Gastrocnemius medialis (tissue), 4 donors: ENCODE results near the gene CCDC51. TPM values are rescaled to one million over a fixed set of nuclear protein-coding genes. Genes with fewer than 3 reads are reported as not detected.

Experiments used
- ATAC-seq, 2 donors: fragments of 150-250 bp; one replicate each; pipeline ENCODE4 v1.9.1; 2016
- DNase-seq, 2 donors: peaks; one replicate each; pipeline ENCODE4 v3.0.0-alpha.2; 2019
- H3K27ac ChIP-seq, 4 donors: fragments of 200-600 bp; sonication (generic); 1 replicate in 1 of 4; 2 replicates in 3 of 4; pipeline ENCODE4 v1.5.1; 2016 to 2018; ENCODE audit warnings: mild to moderate bottlenecking in 2 of 4, moderate library complexity in 1 of 4
- H3K27me3 ChIP-seq, 3 donors: fragments of 200-600 bp; sonication (generic) in 2 of 3; 1 replicate in 1 of 3; 2 replicates in 2 of 3; pipeline versions ENCODE4 v1.5.1 to v1.6.0; 2016 to 2019; ENCODE audit warnings: mild to moderate bottlenecking in 1 of 3, moderate library complexity in 1 of 3
- H3K36me3 ChIP-seq, 2 donors: fragments of 200-600 bp; sonication (generic) in 1 of 2; one replicate each; pipeline ENCODE4 v1.5.1; 2017 to 2018
- H3K4me1 ChIP-seq, 2 donors: fragments of 200-600 bp; sonication (generic) in 1 of 2; one replicate each; pipeline ENCODE4 v1.5.1; 2016 to 2017; ENCODE audit warnings: mild to moderate bottlenecking in 2 of 2
- H3K4me3 ChIP-seq, 4 donors: fragments of 200-600 bp; sonication (generic) in 3 of 4; 1 replicate in 1 of 4; 2 replicates in 3 of 4; pipeline ENCODE4 v1.5.1; 2016 to 2019; ENCODE audit warnings: mild to moderate bottlenecking in 2 of 4
- H3K9me3 ChIP-seq, 3 donors: fragments of 200-600 bp; sonication (generic) in 2 of 3; 1 replicate in 1 of 3; 2 replicates in 2 of 3; pipeline ENCODE4 v1.5.1; 2016 to 2019
- CTCF ChIP-seq, 5 experiments: fragments of 450-650 bp in 3 of 5; fragments of 200-600 bp in 2 of 5; sonication (generic) in 2 of 5; IDR thresholded peaks in 4 of 5; conservative IDR thresholded peaks in 1 of 5; 1 replicate in 4 of 5; 2 replicates in 1 of 5; pipeline ENCODE4 v1.5.1; 2016 to 2019; ENCODE audit warnings: antibody characterized with exemption in 5 of 5, mild to moderate bottlenecking in 3 of 5, moderate library complexity in 3 of 5
- POLR2A ChIP-seq, 2 donors: fragments of 450-650 bp; IDR thresholded peaks; one replicate each; pipeline ENCODE4 v1.6.1; 2017; ENCODE audit warnings: antibody characterized with exemption in 2 of 2, mild to moderate bottlenecking in 2 of 2, moderate library complexity in 2 of 2
- in situ Hi-C, 4 donors: fragments of 200-750 bp; cut with MboI; loops; one replicate each; pipeline versions ENCODE4 v1.15.0 to v1.8.0; 2017; ENCODE audit warnings: low sequenced_read_pairs in 4 of 4
- intact Hi-C: fragments of 100-400 bp; cut with DNase I; formaldehyde crosslinking; loops from one replicate; pipeline ENCODE4 v1.15.1; 2023; ENCODE audit warnings: low total_unique reads
- total RNA-seq, 4 donors: library from RNA; depleted of rRNA; stranded (reverse); fragments of >200 nt; gene quantifications; one replicate each; pipeline versions ENCODE4 v1.1.0 to v1.2.3, GENCODE V29; 2016

CCDC51 gene
- total RNA-seq, 4 donors from 2014 or later: 4.9 to 12.2 (median 9.9) TPM

DNA sequence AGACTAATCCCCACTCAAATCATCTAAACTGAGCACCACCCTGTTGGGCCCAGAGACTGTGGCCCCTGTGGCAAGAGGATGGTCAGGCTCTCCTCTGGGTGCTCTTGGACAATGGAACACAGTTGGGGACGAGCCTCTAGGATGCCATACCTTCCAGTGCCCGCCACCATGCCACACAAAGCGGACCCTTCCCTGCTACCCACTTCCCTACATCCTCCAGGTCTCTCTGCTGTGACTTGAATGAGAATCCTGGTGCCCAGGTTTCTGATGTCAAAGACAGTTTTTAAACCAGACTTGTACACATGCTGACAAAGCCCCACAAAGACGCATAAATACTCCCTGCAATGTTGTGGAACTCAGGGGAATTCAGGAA lies 4.7 kb downstream of the CCDC51 start:
- Histone ChIP-seq H3K27me3 (no peaks in the 10 kb centered on the region), H3K9me3 (no peaks in the 10 kb centered on the region), H3K4me3 (no peak overlapping the region), H3K27ac (no peak overlapping the region), H3K36me3 (no peaks in the 10 kb centered on the region), H3K4me1 (peaks cover 7 to 8% of the 10 kb centered on the region in 2 donors)
- no peak for DNase-seq
- intact Hi-C loops (loop anchor here (5.0 kb wide), 1 partner anchor 203 kb away; no protein-coding TSS in a partner anchor), in situ Hi-C loops (loop anchor here (5.0 to 10.0 kb wide), 4 partner anchors 33 to 163 kb away; no protein-coding TSS in a partner anchor)
- no peak for ATAC-seq
- TF ChIP-seq CTCF (IDR thresholded peaks at IDR 0.05 in 4 of 5, conservative IDR thresholded peaks at IDR 0.05 in 1 of 5) (no peak), POLR2A (IDR thresholded peaks at IDR 0.05) (no peak)

GRCh38 chr3:48434591-48435222 lies 5.2 kb downstream of the CCDC51 start:
- no peaks in the 10 kb centered on the region for H3K36me3 ChIP-seq
- H3K9me3 ChIP-seq: no peaks in the 10 kb centered on the region
- in situ Hi-C loops (loop anchor here (5.0 to 10.0 kb wide), 4 partner anchors 32 to 162 kb away; no protein-coding TSS in a partner anchor), intact Hi-C loops (loop anchor here (5.0 kb wide), 1 partner anchor 202 kb away; no protein-coding TSS in a partner anchor)
- H3K4me3 ChIP-seq: no peak overlapping the region
- no peak overlapping the region for H3K27ac ChIP-seq
- peaks cover 9 to 12% of the 10 kb centered on the region in 2 donors for H3K4me1 ChIP-seq
- no peak for TF ChIP-seq CTCF (IDR thresholded peaks at IDR 0.05 in 4 of 5, conservative IDR thresholded peaks at IDR 0.05 in 1 of 5)
- no peak for TF ChIP-seq POLR2A (IDR thresholded peaks at IDR 0.05)
- ATAC-seq (no peak), DNase-seq (no peak)
- H3K27me3 ChIP-seq: no peaks in the 10 kb centered on the region

DNA sequence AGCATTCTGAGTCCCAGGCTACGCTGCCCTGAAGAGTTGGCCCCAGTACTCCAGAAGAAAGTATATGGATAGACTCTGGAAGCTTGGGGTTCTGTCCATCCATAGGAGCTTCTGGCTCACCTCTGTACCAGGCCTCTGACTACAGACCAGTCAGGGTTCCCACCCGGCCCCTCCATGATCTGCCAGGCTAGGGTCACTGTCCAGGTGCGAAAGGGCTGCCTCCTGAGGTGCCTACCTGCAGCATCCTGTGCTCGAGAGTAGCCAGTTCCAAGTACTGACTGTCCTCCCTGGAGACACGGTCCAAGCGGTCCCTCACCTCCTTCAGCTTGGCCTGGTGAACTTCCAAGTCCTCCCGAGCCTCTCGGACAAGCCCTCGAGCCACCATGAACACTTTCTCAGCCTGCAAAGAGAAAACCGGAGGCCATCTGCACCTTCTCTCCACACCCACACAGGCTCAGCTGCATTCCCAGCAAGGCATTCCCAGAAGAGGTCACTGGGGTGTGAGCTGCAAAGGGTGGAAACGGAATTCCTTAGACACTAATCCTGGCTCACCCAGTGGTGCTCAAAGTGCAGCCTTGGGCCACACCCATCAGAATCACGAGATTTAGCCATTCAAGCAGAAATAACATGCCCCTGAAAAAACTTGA lies 6.3 kb downstream of the CCDC51 start:
- no peak overlapping the region for H3K4me3 ChIP-seq
- H3K4me1 ChIP-seq: peaks cover 4 to 5% of the 10 kb centered on the region in 2 donors
- no peak for ATAC-seq
- no peak overlapping the region for H3K27ac ChIP-seq
- peaks cover 0 to 3% (median 0%) of the 10 kb centered on the region in 3 donors for H3K27me3 ChIP-seq
- TF ChIP-seq POLR2A (IDR thresholded peaks at IDR 0.05): no peak
- no peak for TF ChIP-seq CTCF (IDR thresholded peaks at IDR 0.05 in 4 of 5, conservative IDR thresholded peaks at IDR 0.05 in 1 of 5)
- no peaks in the 10 kb centered on the region for H3K9me3 ChIP-seq
- H3K36me3 ChIP-seq: no peaks in the 10 kb centered on the region
- in situ Hi-C loops: loop anchor here in 2 of 4 donors (10.0 kb wide), 1 partner anchor 159 kb away; no protein-coding TSS in a partner anchor
- peak in 1 of 2 donors; percentile 18 for DNase-seq
- intact Hi-C loops: no loop called here

DNA sequence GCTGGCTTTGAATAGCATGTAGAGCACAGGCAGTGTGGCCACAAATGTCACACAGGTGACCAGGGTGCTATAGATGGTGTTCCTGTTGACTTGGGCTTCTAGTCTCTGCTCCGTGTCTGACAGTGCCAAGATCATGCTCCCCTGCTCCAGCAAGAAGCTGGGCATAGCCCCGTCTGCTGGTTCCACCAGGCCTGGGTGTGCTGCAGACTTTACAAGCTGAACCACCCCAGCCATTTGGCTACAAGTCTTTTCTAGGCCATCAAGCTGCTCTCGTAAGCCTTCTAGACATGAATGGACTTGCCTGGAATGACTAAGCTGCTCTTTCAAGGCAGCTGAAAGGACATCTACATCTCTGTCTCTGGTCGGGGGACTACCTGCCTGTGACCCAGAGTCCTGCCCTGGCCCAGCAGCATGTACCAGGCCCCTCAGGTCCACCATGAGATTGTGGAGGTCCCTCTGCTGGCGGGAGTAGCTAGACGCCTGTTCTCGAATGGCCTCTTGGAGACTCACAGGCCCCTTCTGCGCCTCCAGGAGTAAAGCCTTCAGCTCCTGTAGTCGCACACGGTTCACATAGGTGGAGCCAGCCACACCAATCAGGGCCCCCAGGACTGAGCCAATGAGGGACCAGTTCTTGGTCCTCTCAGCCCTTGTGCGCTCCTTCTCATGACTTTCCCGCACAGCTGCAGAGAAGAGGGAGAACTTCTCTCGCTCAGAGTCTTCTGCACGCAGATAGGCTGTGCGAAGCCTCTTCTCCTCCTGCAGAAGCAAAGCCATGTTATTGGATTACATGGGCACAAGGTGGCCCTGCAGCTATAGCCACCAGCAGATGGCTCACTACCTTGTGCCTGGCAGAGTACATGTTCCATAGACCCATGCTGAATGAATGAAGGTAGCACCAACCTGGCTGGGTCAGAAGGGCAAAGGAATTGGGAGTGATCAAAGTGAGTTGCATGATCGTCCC lies 7.2 kb downstream of the CCDC51 start:
- H3K27me3 ChIP-seq: peaks cover 0 to 10% (median 0%) of the 10 kb centered on the region in 3 donors
- TF ChIP-seq CTCF (IDR thresholded peaks at IDR 0.05 in 4 of 5, conservative IDR thresholded peaks at IDR 0.05 in 1 of 5): no peak
- no peak for TF ChIP-seq POLR2A (IDR thresholded peaks at IDR 0.05)
- H3K4me3 ChIP-seq: no peak overlapping the region
- no peak overlapping the region for H3K27ac ChIP-seq
- intact Hi-C loops: no loop called here
- no peaks in the 10 kb centered on the region for H3K9me3 ChIP-seq
- DNase-seq (no peak), ATAC-seq (no peak)
- peaks cover 4 to 5% of the 10 kb centered on the region in 2 donors for H3K4me1 ChIP-seq
- in situ Hi-C loops: loop anchor here in 2 of 4 donors (10.0 kb wide), 1 partner anchor 158 kb away; no protein-coding TSS in a partner anchor
- H3K36me3 ChIP-seq: no peaks in the 10 kb centered on the region
